Suprapubic skin (tissue), 4 donors: ENCODE results near the gene PFKFB3. TPM values are rescaled to one million over a fixed set of nuclear protein-coding genes. Genes with fewer than 3 reads are reported as not detected.

Source experiments
- DNase-seq, 2 donors: peaks; one replicate each; pipeline ENCODE4 v3.0.0-alpha.2; 2019; ENCODE audit warnings: low spot score in 2 of 2
- H3K27ac ChIP-seq: fragments of 200-600 bp; sonication (generic); one replicate; pipeline ENCODE4 v1.5.1; 2019
- H3K27me3 ChIP-seq: fragments of 200-600 bp; sonication (generic); one replicate; pipeline ENCODE4 v1.5.1; 2019
- H3K36me3 ChIP-seq: fragments of 200-600 bp; sonication (generic); one replicate; pipeline ENCODE4 v1.5.1; 2019
- H3K4me1 ChIP-seq: fragments of 200-600 bp; sonication (generic); one replicate; pipeline ENCODE4 v1.5.1; 2019
- H3K4me3 ChIP-seq: fragments of 200-600 bp; sonication (generic); one replicate; pipeline ENCODE4 v1.5.1; 2019; ENCODE audit warnings: mild to moderate bottlenecking
- H3K9me3 ChIP-seq: fragments of 200-600 bp; sonication (generic); one replicate; pipeline ENCODE4 v1.5.1; 2019
- EP300 ChIP-seq: sonication (generic); formaldehyde crosslinking; IDR thresholded peaks from one replicate; pipeline ENCODE4 v1.6.1; 2017; ENCODE audit warnings: antibody characterized with exemption
- POLR2A ChIP-seq, 2 donors: fragments of 450-650 bp; IDR thresholded peaks; one replicate each; pipeline ENCODE4 v1.6.1; 2017; ENCODE audit warnings: antibody characterized with exemption in 2 of 2, mild to moderate bottlenecking in 2 of 2, moderate library complexity in 2 of 2
- POLR2AphosphoS5 ChIP-seq, 3 donors: sonication (generic); formaldehyde crosslinking; IDR thresholded peaks; one replicate each; pipeline ENCODE4 v1.6.1; 2017; ENCODE audit warnings: antibody characterized with exemption in 3 of 3
- WGBS: methylation state at CpG from one replicate; pipeline ENCODE4 v1.1.5; 2018; 5-methylcytosine and 5-hydroxymethylcytosine counted together
- total RNA-seq, 4 donors: library from RNA; depleted of rRNA; stranded (reverse); fragments of >200 nt; gene quantifications; one replicate each; pipeline ENCODE4 v1.1.0, GENCODE V29; 2016
- TF ChIP-seq, protein P1 (sequence below), 2 donors: fragments of 200-600 bp in 1 of 2; fragments of 450-650 bp in 1 of 2; sonication (generic) in 1 of 2; IDR thresholded peaks; one replicate each; pipeline ENCODE4 v1.5.1; 2016 to 2019; ENCODE audit warnings: antibody characterized with exemption in 2 of 2, mild to moderate bottlenecking in 1 of 2, moderate library complexity in 1 of 2

The PFKFB3 gene
- 100 to 1,000 TPM in 1 of 4 donors, 10 to 100 TPM in 3; 40.1 to 115 (median 52.2) TPM for total RNA-seq

DNA sequence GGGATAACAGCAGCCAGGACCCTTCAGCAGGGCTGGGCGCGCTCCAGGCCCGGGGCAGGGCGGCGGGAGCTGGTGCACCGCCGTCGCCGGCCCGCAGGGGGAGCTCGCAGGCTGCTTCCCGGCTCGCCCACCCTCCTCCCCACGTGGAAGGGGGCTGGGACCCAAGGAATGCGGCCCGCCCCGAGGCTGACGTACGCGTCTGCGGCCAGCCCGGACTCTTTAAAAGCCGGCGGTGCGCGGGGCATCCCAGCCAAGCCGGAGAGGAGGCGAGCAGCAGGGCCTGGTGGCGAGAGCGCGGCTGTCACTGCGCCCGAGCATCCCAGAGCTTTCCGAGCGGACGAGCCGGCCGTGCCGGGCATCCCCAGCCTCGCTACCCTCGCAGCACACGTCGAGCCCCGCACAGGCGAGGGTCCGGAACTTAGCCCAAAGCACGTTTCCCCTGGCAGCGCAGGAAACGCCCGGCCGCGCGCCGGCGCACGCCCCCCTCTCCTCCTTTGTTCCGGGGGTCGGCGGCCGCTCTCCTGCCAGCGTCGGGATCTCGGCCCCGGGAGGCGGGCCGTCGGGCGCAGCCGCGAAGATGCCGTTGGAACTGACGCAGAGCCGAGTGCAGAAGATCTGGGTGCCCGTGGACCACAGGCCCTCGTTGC is at the start of gene PFKFB3:
Gene PFKFB3, plus strand, starts transcription at position 249 of the 647 bp plus-strand sequence. Its CDS starts 329 bp downstream, at position 578.
- Histone ChIP-seq H3K9me3 (no peaks in the 10 kb centered on the region), H3K4me3 (peak within 1 kb of the TSS; percentile 84), H3K4me1 (peaks cover 56% of the 10 kb centered on the region), H3K27ac (peak within 1 kb of the TSS; percentile 95), H3K27me3 (no peaks in the 10 kb centered on the region), H3K36me3 (no peaks in the 10 kb centered on the region)
- TF ChIP-seq, protein P1, sequence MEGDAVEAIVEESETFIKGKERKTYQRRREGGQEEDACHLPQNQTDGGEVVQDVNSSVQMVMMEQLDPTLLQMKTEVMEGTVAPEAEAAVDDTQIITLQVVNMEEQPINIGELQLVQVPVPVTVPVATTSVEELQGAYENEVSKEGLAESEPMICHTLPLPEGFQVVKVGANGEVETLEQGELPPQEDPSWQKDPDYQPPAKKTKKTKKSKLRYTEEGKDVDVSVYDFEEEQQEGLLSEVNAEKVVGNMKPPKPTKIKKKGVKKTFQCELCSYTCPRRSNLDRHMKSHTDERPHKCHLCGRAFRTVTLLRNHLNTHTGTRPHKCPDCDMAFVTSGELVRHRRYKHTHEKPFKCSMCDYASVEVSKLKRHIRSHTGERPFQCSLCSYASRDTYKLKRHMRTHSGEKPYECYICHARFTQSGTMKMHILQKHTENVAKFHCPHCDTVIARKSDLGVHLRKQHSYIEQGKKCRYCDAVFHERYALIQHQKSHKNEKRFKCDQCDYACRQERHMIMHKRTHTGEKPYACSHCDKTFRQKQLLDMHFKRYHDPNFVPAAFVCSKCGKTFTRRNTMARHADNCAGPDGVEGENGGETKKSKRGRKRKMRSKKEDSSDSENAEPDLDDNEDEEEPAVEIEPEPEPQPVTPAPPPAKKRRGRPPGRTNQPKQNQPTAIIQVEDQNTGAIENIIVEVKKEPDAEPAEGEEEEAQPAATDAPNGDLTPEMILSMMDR (IDR thresholded peaks at IDR 0.05), result peak; percentile 98 to 99
- TF ChIP-seq EP300 (no peak), POLR2AphosphoS5 (IDR thresholded peaks at IDR 0.05) (peak; percentile 94 to 99 (median 96)), POLR2A (IDR thresholded peaks at IDR 0.05) (peak; percentile 96 to 99)
- 2% methylated on average over 24 of the region's 75 CpGs for WGBS
- DNase-seq, result peak; percentile 97

DNA sequence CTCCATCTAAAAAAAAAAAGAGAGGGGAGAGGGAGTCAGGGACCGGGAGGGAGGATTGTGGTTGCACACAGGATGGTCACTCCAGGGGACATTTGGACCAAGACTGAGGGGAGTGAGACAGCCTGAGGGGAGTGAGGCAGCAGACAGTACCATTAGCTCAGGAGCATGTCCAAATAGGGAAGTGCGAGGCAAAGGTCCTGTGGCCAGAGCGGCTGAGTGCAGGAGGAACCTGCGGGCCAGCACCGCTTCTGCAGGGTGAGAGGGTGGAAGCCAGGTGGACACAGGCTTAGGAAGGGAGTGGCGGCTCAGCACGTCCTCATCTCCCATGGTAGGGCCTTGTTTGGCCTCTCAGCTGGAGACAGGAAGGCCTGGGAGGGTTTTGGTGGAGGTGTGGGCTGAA is 48.9 kb upstream of the PFKFB3 start:
- 92% methylated on average over 7 of the region's 7 CpGs for WGBS
- DNase-seq, result no peak
- H3K4me1 ChIP-seq, result peaks cover 10% of the 10 kb centered on the region
- TF ChIP-seq, protein P1 (IDR thresholded peaks at IDR 0.05), result no peak
- no peak for TF ChIP-seq POLR2A (IDR thresholded peaks at IDR 0.05)
- no peak for TF ChIP-seq EP300
- no peak for TF ChIP-seq POLR2AphosphoS5 (IDR thresholded peaks at IDR 0.05)
- no peak overlapping the region for H3K27ac ChIP-seq
- no peaks in the 10 kb centered on the region for H3K27me3 ChIP-seq
- no peak overlapping the region for H3K4me3 ChIP-seq
- no peaks in the 10 kb centered on the region for H3K36me3 ChIP-seq
- no peaks in the 10 kb centered on the region for H3K9me3 ChIP-seq

DNA sequence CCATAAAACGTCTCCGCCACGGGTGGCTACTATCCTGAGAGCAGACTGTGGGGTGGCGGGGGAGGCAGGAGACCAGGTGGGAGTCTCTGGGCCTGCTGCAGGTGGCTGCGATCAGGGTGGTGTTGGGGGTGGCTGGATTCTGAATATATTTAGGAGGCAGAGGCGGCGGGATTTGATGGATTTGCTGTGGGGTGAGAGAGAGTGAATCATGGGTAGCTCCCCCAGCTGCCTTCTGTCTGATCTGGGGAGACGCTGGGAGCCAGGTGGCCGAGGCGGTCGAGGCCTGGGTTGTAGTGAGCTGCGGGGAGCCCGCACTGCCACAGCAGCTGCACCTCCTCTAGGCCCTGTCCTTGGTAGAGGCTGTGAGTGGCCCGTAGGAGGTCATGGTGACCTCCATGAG is 48.2 kb upstream of the PFKFB3 start:
- Histone ChIP-seq H3K4me1 (peaks cover 10% of the 10 kb centered on the region), H3K36me3 (no peaks in the 10 kb centered on the region), H3K27me3 (no peaks in the 10 kb centered on the region), H3K4me3 (no peak overlapping the region), H3K9me3 (no peaks in the 10 kb centered on the region), H3K27ac (no peak overlapping the region)
- DNase-seq, result no peak
- 89% methylated on average over 14 of the region's 14 CpGs for WGBS
- TF ChIP-seq EP300, result no peak
- no peak for TF ChIP-seq POLR2A (IDR thresholded peaks at IDR 0.05)
- no peak for TF ChIP-seq POLR2AphosphoS5 (IDR thresholded peaks at IDR 0.05)
- TF ChIP-seq, protein P1 (IDR thresholded peaks at IDR 0.05), result no peak

GRCh38 chr10:6158276-6158675 is 44.5 kb upstream of the PFKFB3 start:
- WGBS, result 92% methylated on average over 7 of the region's 7 CpGs
- H3K9me3 ChIP-seq, result no peaks in the 10 kb centered on the region
- peak overlapping the region; percentile 79 for H3K27ac ChIP-seq
- TF ChIP-seq EP300, result no peak
- TF ChIP-seq POLR2A (IDR thresholded peaks at IDR 0.05), result no peak
- H3K4me3 ChIP-seq, result no peak overlapping the region
- no peak for DNase-seq
- peaks cover 9% of the 10 kb centered on the region for H3K4me1 ChIP-seq
- H3K27me3 ChIP-seq, result no peaks in the 10 kb centered on the region
- H3K36me3 ChIP-seq, result no peaks in the 10 kb centered on the region

DNA sequence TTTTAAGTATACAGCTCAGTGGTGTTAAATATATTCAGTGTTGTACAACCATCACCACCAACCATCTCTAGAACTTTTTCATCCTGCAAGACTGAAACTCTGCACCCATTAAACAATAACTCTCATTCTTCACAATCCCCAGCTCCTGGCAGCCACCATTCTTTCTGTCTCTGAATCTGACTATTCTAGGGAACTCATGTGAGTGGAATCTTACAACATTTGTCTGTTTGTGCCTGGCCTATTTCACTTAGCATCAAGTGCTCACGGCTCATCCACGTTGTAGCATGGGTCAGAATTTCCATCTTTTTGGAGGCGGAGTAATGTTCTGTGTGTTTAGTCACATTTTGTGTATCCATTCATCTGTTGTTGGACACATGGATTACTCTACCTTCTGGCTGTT is 40.8 kb upstream of the PFKFB3 start:
- WGBS, result 76% methylated on average over 3 of the region's 3 CpGs
- TF ChIP-seq EP300 (no peak), POLR2AphosphoS5 (IDR thresholded peaks at IDR 0.05) (no peak), POLR2A (IDR thresholded peaks at IDR 0.05) (no peak)
- TF ChIP-seq, protein P1 (IDR thresholded peaks at IDR 0.05), result no peak
- Histone ChIP-seq H3K4me1 (peaks cover 31% of the 10 kb centered on the region), H3K27ac (no peak overlapping the region), H3K36me3 (peaks cover 4% of the 10 kb centered on the region), H3K27me3 (no peaks in the 10 kb centered on the region), H3K4me3 (no peak overlapping the region), H3K9me3 (no peaks in the 10 kb centered on the region)
- no peak for DNase-seq
